Measurements from ENCODE around the gene ZMAT5. TPM values are rescaled to one million over a fixed set of nuclear protein-coding genes. Genes with fewer than 3 reads are reported as not detected.

The ZMAT5 gene
- total RNA-seq, 1 experiment from 2014 or later, result 13.4 TPM

DNA sequence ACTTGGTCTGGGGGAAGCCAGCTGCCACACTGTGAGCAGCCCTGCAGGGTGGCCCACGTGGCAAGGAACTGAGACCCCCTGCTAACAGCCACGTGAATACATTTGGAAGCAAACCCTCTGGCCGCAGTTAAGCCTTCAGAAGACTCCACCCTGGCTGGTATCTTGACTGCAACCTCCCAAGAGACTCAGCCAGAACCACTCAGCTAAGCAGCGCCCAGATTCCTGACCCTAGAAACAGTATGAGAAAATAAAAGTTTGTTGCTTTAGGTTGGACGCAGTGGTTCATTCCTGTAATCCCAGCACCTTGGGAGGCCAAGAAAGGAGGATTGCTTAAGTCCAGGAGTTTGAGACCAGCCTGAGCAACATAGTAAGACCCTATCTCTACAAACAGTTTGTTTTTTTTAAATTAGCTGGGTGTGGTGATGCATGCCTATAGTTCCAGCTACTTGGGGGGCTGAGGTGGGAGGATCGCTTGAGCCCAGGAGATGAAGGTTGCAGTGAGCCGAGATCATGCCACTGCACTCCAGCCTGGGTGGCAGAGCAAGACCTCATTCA lies 8.7 kb downstream of the ZMAT5 start:
- Mint-ChIP-seq H3K4me3 (no peak overlapping the region), H3K27me3 (ENCODE audit: low read depth) (no peaks in the 10 kb centered on the region), H3K27ac (no peak overlapping the region), H3K4me1 (no peaks in the 10 kb centered on the region), H3K9me3 (no peaks in the 10 kb centered on the region), H3K36me3 (no peaks in the 10 kb centered on the region)
- POLR2A ChIA-PET, result no interaction called here
- ATAC-seq (no peak), DNase-seq (ENCODE audit: low spot score) (no peak)
- TF ChIP-seq SOX15 (CRISPR knock-in tag; IDR thresholded peaks at IDR 0.05) (no peak), ZNF423 (CRISPR knock-in tag; IDR thresholded peaks at IDR 0.05) (no peak), ZNF219 (CRISPR knock-in tag; IDR thresholded peaks at IDR 0.05; ENCODE audit: borderline replicate concordance) (no peak), RORB (CRISPR knock-in tag; IDR thresholded peaks at IDR 0.05) (no peak), TEAD1 (CRISPR knock-in tag; IDR thresholded peaks at IDR 0.05) (no peak), TEAD4 (CRISPR knock-in tag; IDR thresholded peaks at IDR 0.05) (no peak), ZNF121 (CRISPR knock-in tag; IDR thresholded peaks at IDR 0.05) (no peak)
- TF ChIP-seq, protein P1, sequence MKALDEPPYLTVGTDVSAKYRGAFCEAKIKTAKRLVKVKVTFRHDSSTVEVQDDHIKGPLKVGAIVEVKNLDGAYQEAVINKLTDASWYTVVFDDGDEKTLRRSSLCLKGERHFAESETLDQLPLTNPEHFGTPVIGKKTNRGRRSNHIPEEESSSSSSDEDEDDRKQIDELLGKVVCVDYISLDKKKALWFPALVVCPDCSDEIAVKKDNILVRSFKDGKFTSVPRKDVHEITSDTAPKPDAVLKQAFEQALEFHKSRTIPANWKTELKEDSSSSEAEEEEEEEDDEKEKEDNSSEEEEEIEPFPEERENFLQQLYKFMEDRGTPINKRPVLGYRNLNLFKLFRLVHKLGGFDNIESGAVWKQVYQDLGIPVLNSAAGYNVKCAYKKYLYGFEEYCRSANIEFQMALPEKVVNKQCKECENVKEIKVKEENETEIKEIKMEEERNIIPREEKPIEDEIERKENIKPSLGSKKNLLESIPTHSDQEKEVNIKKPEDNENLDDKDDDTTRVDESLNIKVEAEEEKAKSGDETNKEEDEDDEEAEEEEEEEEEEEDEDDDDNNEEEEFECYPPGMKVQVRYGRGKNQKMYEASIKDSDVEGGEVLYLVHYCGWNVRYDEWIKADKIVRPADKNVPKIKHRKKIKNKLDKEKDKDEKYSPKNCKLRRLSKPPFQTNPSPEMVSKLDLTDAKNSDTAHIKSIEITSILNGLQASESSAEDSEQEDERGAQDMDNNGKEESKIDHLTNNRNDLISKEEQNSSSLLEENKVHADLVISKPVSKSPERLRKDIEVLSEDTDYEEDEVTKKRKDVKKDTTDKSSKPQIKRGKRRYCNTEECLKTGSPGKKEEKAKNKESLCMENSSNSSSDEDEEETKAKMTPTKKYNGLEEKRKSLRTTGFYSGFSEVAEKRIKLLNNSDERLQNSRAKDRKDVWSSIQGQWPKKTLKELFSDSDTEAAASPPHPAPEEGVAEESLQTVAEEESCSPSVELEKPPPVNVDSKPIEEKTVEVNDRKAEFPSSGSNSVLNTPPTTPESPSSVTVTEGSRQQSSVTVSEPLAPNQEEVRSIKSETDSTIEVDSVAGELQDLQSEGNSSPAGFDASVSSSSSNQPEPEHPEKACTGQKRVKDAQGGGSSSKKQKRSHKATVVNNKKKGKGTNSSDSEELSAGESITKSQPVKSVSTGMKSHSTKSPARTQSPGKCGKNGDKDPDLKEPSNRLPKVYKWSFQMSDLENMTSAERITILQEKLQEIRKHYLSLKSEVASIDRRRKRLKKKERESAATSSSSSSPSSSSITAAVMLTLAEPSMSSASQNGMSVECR (CRISPR knock-in tag; IDR thresholded peaks at IDR 0.05; ENCODE audit: borderline replicate concordance), result no peak
- TF ChIP-seq, protein P2, sequence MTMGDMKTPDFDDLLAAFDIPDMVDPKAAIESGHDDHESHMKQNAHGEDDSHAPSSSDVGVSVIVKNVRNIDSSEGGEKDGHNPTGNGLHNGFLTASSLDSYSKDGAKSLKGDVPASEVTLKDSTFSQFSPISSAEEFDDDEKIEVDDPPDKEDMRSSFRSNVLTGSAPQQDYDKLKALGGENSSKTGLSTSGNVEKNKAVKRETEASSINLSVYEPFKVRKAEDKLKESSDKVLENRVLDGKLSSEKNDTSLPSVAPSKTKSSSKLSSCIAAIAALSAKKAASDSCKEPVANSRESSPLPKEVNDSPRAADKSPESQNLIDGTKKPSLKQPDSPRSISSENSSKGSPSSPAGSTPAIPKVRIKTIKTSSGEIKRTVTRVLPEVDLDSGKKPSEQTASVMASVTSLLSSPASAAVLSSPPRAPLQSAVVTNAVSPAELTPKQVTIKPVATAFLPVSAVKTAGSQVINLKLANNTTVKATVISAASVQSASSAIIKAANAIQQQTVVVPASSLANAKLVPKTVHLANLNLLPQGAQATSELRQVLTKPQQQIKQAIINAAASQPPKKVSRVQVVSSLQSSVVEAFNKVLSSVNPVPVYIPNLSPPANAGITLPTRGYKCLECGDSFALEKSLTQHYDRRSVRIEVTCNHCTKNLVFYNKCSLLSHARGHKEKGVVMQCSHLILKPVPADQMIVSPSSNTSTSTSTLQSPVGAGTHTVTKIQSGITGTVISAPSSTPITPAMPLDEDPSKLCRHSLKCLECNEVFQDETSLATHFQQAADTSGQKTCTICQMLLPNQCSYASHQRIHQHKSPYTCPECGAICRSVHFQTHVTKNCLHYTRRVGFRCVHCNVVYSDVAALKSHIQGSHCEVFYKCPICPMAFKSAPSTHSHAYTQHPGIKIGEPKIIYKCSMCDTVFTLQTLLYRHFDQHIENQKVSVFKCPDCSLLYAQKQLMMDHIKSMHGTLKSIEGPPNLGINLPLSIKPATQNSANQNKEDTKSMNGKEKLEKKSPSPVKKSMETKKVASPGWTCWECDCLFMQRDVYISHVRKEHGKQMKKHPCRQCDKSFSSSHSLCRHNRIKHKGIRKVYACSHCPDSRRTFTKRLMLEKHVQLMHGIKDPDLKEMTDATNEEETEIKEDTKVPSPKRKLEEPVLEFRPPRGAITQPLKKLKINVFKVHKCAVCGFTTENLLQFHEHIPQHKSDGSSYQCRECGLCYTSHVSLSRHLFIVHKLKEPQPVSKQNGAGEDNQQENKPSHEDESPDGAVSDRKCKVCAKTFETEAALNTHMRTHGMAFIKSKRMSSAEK (CRISPR knock-in tag; IDR thresholded peaks at IDR 0.05; ENCODE audit: borderline replicate concordance), result no peak
- TF ChIP-seq, protein P3, sequence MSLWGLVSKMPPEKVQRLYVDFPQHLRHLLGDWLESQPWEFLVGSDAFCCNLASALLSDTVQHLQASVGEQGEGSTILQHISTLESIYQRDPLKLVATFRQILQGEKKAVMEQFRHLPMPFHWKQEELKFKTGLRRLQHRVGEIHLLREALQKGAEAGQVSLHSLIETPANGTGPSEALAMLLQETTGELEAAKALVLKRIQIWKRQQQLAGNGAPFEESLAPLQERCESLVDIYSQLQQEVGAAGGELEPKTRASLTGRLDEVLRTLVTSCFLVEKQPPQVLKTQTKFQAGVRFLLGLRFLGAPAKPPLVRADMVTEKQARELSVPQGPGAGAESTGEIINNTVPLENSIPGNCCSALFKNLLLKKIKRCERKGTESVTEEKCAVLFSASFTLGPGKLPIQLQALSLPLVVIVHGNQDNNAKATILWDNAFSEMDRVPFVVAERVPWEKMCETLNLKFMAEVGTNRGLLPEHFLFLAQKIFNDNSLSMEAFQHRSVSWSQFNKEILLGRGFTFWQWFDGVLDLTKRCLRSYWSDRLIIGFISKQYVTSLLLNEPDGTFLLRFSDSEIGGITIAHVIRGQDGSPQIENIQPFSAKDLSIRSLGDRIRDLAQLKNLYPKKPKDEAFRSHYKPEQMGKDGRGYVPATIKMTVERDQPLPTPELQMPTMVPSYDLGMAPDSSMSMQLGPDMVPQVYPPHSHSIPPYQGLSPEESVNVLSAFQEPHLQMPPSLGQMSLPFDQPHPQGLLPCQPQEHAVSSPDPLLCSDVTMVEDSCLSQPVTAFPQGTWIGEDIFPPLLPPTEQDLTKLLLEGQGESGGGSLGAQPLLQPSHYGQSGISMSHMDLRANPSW (CRISPR knock-in tag; conservative IDR thresholded peaks at IDR 0.05; ENCODE audit: low read depth), result no peak
- CTCF ChIA-PET, result interaction anchor here (1.0 kb wide), 1 partner anchor 9 kb away, joined by 3 read pairs; the partner anchor contains the start of genes UQCR10 and ZMAT5

DNA sequence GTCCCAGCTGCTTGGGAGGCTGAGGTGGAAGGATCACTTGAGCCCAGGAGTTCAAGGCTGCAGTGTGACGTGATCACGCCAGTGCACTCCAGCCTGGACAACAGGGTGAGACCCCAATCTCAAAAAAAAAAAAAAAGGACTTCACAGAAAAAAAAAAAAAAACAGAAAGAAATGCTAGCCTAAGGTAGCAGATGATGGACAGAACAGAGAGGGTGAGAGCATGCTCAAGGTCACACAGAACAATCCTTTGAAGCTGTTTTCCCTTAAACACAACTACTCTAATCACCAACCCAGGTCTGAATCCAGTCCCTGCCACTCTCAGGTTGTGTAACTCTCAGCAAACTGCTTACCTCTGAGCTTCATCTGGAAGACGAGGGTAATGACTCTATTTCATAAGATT lies 9.7 kb downstream of the ZMAT5 start:
- Mint-ChIP-seq H3K27ac (no peak overlapping the region), H3K9me3 (no peaks in the 10 kb centered on the region), H3K4me3 (no peak overlapping the region), H3K27me3 (ENCODE audit: low read depth) (no peaks in the 10 kb centered on the region), H3K4me1 (no peaks in the 10 kb centered on the region), H3K36me3 (no peaks in the 10 kb centered on the region)
- POLR2A ChIA-PET, result no interaction called here
- no peak for ATAC-seq
- DNase-seq (ENCODE audit: low spot score), result no peak
- CTCF ChIA-PET, result interaction anchor here (0.6 to 1.0 kb wide), 3 partner anchors 24 to 55 kb away, joined by 3 read pairs; no protein-coding TSS in a partner anchor
- TF ChIP-seq, protein P4, sequence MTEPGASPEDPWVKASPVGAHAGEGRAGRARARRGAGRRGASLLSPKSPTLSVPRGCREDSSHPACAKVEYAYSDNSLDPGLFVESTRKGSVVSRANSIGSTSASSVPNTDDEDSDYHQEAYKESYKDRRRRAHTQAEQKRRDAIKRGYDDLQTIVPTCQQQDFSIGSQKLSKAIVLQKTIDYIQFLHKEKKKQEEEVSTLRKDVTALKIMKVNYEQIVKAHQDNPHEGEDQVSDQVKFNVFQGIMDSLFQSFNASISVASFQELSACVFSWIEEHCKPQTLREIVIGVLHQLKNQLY (CRISPR knock-in tag; IDR thresholded peaks at IDR 0.05), result no peak
- TF ChIP-seq, protein P5, sequence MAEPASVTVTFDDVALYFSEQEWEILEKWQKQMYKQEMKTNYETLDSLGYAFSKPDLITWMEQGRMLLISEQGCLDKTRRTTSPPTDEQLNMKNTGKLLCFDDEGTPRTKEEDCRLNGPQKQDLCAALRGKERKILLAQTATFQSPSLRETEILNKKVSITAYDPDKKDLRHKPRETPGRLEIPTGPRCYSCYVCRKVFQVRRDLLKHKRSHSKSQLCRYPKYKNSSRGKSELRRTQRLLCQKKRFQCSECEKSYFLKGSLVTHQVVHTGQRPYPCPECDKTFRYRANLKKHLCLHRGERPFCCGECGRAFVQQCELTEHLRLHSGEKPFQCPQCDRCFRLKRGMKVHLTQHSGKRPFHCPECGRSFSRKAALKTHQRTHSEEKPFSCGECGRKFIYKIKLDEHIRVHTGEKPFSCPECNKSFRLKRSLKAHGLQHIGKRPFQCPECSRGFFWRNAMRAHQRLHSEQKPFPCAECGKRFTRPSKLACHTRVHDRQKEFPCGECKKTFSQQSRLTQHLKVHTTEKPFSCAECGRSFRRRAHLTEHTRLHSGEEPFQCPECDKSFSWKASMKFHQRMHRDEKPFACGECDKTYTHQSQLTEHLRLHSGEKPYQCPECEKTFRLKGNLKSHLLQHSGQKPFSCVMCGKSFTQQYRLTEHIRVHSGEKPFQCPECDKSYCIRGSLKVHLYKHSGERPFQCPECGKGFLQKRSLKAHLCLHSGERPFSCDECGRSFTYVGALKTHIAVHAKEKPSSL (CRISPR knock-in tag; conservative IDR thresholded peaks at IDR 0.05), result no peak
- no peak for TF ChIP-seq ZNF416 (CRISPR knock-in tag; IDR thresholded peaks at IDR 0.05)
- TF ChIP-seq, protein P6, sequence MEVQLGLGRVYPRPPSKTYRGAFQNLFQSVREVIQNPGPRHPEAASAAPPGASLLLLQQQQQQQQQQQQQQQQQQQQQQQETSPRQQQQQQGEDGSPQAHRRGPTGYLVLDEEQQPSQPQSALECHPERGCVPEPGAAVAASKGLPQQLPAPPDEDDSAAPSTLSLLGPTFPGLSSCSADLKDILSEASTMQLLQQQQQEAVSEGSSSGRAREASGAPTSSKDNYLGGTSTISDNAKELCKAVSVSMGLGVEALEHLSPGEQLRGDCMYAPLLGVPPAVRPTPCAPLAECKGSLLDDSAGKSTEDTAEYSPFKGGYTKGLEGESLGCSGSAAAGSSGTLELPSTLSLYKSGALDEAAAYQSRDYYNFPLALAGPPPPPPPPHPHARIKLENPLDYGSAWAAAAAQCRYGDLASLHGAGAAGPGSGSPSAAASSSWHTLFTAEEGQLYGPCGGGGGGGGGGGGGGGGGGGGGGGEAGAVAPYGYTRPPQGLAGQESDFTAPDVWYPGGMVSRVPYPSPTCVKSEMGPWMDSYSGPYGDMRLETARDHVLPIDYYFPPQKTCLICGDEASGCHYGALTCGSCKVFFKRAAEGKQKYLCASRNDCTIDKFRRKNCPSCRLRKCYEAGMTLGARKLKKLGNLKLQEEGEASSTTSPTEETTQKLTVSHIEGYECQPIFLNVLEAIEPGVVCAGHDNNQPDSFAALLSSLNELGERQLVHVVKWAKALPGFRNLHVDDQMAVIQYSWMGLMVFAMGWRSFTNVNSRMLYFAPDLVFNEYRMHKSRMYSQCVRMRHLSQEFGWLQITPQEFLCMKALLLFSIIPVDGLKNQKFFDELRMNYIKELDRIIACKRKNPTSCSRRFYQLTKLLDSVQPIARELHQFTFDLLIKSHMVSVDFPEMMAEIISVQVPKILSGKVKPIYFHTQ (CRISPR knock-in tag; IDR thresholded peaks at IDR 0.05), result no peak

All from WTC11 (cell line).